Measurements from ENCODE around the gene CRHBP. TPM values are rescaled to one million over a fixed set of nuclear protein-coding genes. Genes with fewer than 3 reads are reported as not detected.

The CRHBP gene
- total RNA-seq (2022; extraction: Qiagen RNA extraction; ENCODE audit: low read depth) = 0.05 to 0.42 TPM (median 0.21 TPM) in 3 of 5 replicates, not detected in the others

GRCh38 chr5:76952795-76953536 is at the start of gene CRHBP:
Gene CRHBP (plus strand): TSS chr5:76953045. CDS start chr5:76953135, 90 bp downstream.

Other genes with a start within 250 kb of the CRHBP start
- 28.7 to 56.8 TPM (median 53.2 TPM) in 5 replicates for gene F2R, start 236.9 kb upstream of the CRHBP start, total RNA-seq (2022; extraction: Qiagen RNA extraction; ENCODE audit: low read depth)
- gene F2RL1, start 134.0 kb upstream of the CRHBP start, total RNA-seq (2022; extraction: Qiagen RNA extraction; ENCODE audit: low read depth) = 235 to 317 TPM (median 280 TPM) in 5 replicates
- not detected in 5 replicates for gene S100Z, start 103.0 kb upstream of the CRHBP start, total RNA-seq (2022; extraction: Qiagen RNA extraction; ENCODE audit: low read depth)
- 8.5 to 15.9 TPM (median 14.5 TPM) in 5 replicates for gene AGGF1, start 77.4 kb downstream of the CRHBP start, total RNA-seq (2022; extraction: Qiagen RNA extraction; ENCODE audit: low read depth)
- gene ZBED3, start 134.2 kb downstream of the CRHBP start, total RNA-seq (2022; extraction: Qiagen RNA extraction; ENCODE audit: low read depth) = 3.3 to 4.0 TPM (median 3.6 TPM) in 5 replicates